ENCODE data around the gene EZH1.

DNA sequence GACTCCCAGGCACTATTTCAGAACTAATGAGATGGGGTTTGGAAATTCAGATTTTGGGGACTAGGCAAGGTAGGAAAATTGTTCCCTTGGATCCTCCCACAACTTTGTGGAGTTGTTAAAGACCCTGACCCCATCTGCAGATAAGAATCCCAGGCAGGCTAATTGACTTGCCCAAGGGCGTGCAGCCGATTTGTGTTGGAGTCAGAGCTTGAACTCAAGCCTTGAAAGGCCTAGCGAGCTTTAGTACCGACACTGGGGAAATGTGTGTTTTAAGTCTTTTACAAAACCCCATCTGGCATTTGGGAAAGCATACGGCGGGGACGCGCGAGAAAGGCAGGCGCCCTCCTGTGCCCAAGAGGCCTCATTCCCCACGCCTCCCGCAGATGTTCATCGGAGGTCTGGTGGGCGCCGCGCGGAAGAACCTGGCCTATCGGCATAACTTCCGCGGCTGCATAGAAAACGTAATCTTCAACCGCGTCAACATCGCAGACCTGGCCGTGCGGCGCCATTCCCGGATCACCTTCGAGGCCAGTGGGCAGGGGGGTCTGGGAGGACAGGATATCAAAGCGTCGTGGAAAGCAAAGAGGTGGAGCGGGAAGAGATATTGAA, 58.2 kb downstream of the EZH1 start:
- TF ChIP-seq, protein P1, sequence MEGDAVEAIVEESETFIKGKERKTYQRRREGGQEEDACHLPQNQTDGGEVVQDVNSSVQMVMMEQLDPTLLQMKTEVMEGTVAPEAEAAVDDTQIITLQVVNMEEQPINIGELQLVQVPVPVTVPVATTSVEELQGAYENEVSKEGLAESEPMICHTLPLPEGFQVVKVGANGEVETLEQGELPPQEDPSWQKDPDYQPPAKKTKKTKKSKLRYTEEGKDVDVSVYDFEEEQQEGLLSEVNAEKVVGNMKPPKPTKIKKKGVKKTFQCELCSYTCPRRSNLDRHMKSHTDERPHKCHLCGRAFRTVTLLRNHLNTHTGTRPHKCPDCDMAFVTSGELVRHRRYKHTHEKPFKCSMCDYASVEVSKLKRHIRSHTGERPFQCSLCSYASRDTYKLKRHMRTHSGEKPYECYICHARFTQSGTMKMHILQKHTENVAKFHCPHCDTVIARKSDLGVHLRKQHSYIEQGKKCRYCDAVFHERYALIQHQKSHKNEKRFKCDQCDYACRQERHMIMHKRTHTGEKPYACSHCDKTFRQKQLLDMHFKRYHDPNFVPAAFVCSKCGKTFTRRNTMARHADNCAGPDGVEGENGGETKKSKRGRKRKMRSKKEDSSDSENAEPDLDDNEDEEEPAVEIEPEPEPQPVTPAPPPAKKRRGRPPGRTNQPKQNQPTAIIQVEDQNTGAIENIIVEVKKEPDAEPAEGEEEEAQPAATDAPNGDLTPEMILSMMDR (IDR thresholded peaks at IDR 0.05): no peak
- no peak for TF ChIP-seq POLR2A (IDR thresholded peaks at IDR 0.05)
